SK-N-SH treated with all-trans-retinoic acid at 6 μM for 48 hours (cell line): ENCODE data around the gene VPS37C.

Experiments used
- ATAC-seq: fragments of 200-7000 bp; cut with Tn5 transposase; 3 replicates; pipeline ENCODE4 v1.9.1; 2020; ENCODE audit warnings: mild to moderate bottlenecking, moderate library complexity
- ARNTL ChIP-seq: fragments of 450-650 bp; formaldehyde crosslinking; IDR thresholded peaks from 2 replicates; pipeline ENCODE4 v1.5.0; 2020; ENCODE audit warnings: low read depth, mild to moderate bottlenecking, moderate library complexity, borderline replicate concordance
- BACH2 ChIP-seq: fragments of 250-450 bp; sonication (Bioruptor Pico); IDR thresholded peaks from 2 replicates; pipeline ENCODE4 v1.9.0; 2021; ENCODE audit warnings: mild to moderate bottlenecking, borderline replicate concordance
- CREB5 ChIP-seq: fragments of 250-450 bp; sonication (Bioruptor Pico); IDR thresholded peaks from 2 replicates; pipeline ENCODE4 v1.5.1; 2020; ENCODE audit warnings: low read depth, mild to moderate bottlenecking, moderate library complexity
- CSDC2 ChIP-seq: fragments of 250-450 bp; sonication (Bioruptor Pico); IDR thresholded peaks from 2 replicates; pipeline ENCODE4 v1.5.0; 2020; ENCODE audit warnings: mild to moderate bottlenecking, moderate library complexity
- CSRNP3 ChIP-seq: fragments of 250-450 bp; sonication (Bioruptor Pico); IDR thresholded peaks from 2 replicates; pipeline ENCODE4 v1.5.1; 2021; ENCODE audit warnings: mild to moderate bottlenecking, moderate library complexity
- ESRRG ChIP-seq: fragments of 250-450 bp; sonication (Bioruptor Pico); IDR thresholded peaks from 2 replicates; pipeline ENCODE4 v1.6.1; 2021; ENCODE audit warnings: mild to moderate bottlenecking
- GLIS3 ChIP-seq: fragments of 250-450 bp; sonication (Bioruptor Pico); IDR thresholded peaks from 2 replicates; pipeline ENCODE4 v1.5.0; 2020; ENCODE audit warnings: mild to moderate bottlenecking, moderate library complexity
- ISL1 ChIP-seq: fragments of 250-450 bp; sonication (Bioruptor Pico); IDR thresholded peaks from 2 replicates; pipeline ENCODE4 v2.1.2; 2022; ENCODE audit warnings: mild to moderate bottlenecking, moderate library complexity
- OSR1 ChIP-seq: fragments of 250-450 bp; sonication (Bioruptor Pico); IDR thresholded peaks from 2 replicates; pipeline ENCODE4 v1.8.0; 2022; ENCODE audit warnings: moderate library complexity, mild to moderate bottlenecking, inconsistent platforms
- PATZ1 ChIP-seq: fragments of 250-450 bp; sonication (Bioruptor Pico); IDR thresholded peaks from 2 replicates; pipeline ENCODE4 v1.8.0; 2020; ENCODE audit warnings: mild to moderate bottlenecking, moderate library complexity, borderline replicate concordance
- POU6F1 ChIP-seq: fragments of 250-450 bp; sonication (Bioruptor Pico); IDR thresholded peaks from 2 replicates; pipeline ENCODE4 v1.8.0; 2021; ENCODE audit warnings: low read depth, mild to moderate bottlenecking, moderate library complexity, borderline replicate concordance
- PPARA ChIP-seq: fragments of 250-450 bp; sonication (Bioruptor Pico); IDR thresholded peaks from 2 replicates; pipeline ENCODE4 v1.5.0; 2020; ENCODE audit warnings: mild to moderate bottlenecking, borderline replicate concordance
- RARB ChIP-seq: fragments of 250-450 bp; sonication (Bioruptor Pico); IDR thresholded peaks from 2 replicates; pipeline ENCODE4 v1.8.0; 2021; ENCODE audit warnings: mild to moderate bottlenecking, moderate library complexity
- SNAI2 ChIP-seq: fragments of 250-450 bp; sonication (Bioruptor Pico); IDR thresholded peaks from 2 replicates; pipeline ENCODE4 v1.5.0; 2020; ENCODE audit warnings: mild to moderate bottlenecking, moderate library complexity
- TOX ChIP-seq: fragments of 250-450 bp; sonication (Bioruptor Pico); IDR thresholded peaks from 2 replicates; pipeline ENCODE4 v1.8.0; 2021; ENCODE audit warnings: mild to moderate bottlenecking, moderate library complexity, borderline replicate concordance
- ZC3H10 ChIP-seq: fragments of 250-450 bp; sonication (Bioruptor Pico); IDR thresholded peaks from 2 replicates; pipeline ENCODE4 v1.5.1; 2021; ENCODE audit warnings: mild to moderate bottlenecking, moderate library complexity
- ZFP3 ChIP-seq: fragments of 250-450 bp; sonication (Bioruptor Pico); IDR thresholded peaks from 2 replicates; pipeline ENCODE4 v1.5.0; 2020; ENCODE audit warnings: mild to moderate bottlenecking, moderate library complexity
- ZFP30 ChIP-seq: fragments of 450-650 bp; formaldehyde crosslinking; IDR thresholded peaks from 2 replicates; pipeline ENCODE4 v1.5.0; 2022; ENCODE audit warnings: mild to moderate bottlenecking, moderate library complexity
- ZNF565 ChIP-seq: fragments of 450-650 bp; formaldehyde crosslinking; conservative IDR thresholded peaks from 2 replicates; pipeline ENCODE4 v1.5.0; 2020; ENCODE audit warnings: low read depth, mild to moderate bottlenecking, moderate library complexity
- ZNF70 ChIP-seq: fragments of 450-650 bp; formaldehyde crosslinking; IDR thresholded peaks from 2 replicates; pipeline ENCODE4 v1.5.0; 2020; ENCODE audit warnings: mild to moderate bottlenecking, moderate library complexity
- ZNF8 ChIP-seq: fragments of 450-650 bp; formaldehyde crosslinking; IDR thresholded peaks from 2 replicates; pipeline ENCODE4 v1.5.0; 2020; ENCODE audit warnings: mild to moderate bottlenecking, moderate library complexity

The VPS37C gene

GRCh38 chr11:61194981-61195695, 33.9 kb upstream of the VPS37C start:
- no peak for TF ChIP-seq CREB5 (CRISPR knock-in tag)
- no peak for TF ChIP-seq OSR1 (CRISPR knock-in tag)
- no peak for TF ChIP-seq PPARA (CRISPR knock-in tag)
- no peak for ATAC-seq

- no peak for TF ChIP-seq POU6F1 (CRISPR knock-in tag)
- TF ChIP-seq GLIS3 (CRISPR knock-in tag) = no peak
- no peak for TF ChIP-seq RARB
- TF ChIP-seq CSDC2 (CRISPR knock-in tag) = no peak
- no peak for TF ChIP-seq SNAI2 (CRISPR knock-in tag)
- no peak for TF ChIP-seq CSRNP3
- TF ChIP-seq ZFP30 = no peak
- no peak for TF ChIP-seq ESRRG (CRISPR knock-in tag)
- no peak for TF ChIP-seq ZNF565 (CRISPR knock-in tag)
- no peak; the same call in 2 of the 3 replicates for ATAC-seq
Observed at GRCh38 chr11:61194169-61194671, 33.0 kb upstream of the VPS37C start.

GRCh38 chr11:61193596-61193995, 32.4 kb upstream of the VPS37C start:
- no peak for TF ChIP-seq ZFP30
- TF ChIP-seq PATZ1 (CRISPR knock-in tag) = no peak
- TF ChIP-seq ZNF70 (CRISPR knock-in tag) = no peak
- no peak for TF ChIP-seq ZNF8 (CRISPR knock-in tag)
- TF ChIP-seq GLIS3 (CRISPR knock-in tag) = no peak
- TF ChIP-seq PPARA (CRISPR knock-in tag) = no peak
- no peak for TF ChIP-seq BACH2 (CRISPR knock-in tag)
- no peak for TF ChIP-seq ZC3H10 (CRISPR knock-in tag)
- TF ChIP-seq TOX = no peak
- no peak for TF ChIP-seq ESRRG (CRISPR knock-in tag)
- TF ChIP-seq ARNTL (CRISPR knock-in tag) = no peak
- no peak for TF ChIP-seq OSR1 (CRISPR knock-in tag)
- no peak for TF ChIP-seq ZNF565 (CRISPR knock-in tag)
- no peak for TF ChIP-seq CSDC2 (CRISPR knock-in tag)
- TF ChIP-seq POU6F1 (CRISPR knock-in tag) = no peak
- no peak for ATAC-seq

GRCh38 chr11:61189933-61190332, 28.7 kb upstream of the VPS37C start:
- TF ChIP-seq ARNTL (CRISPR knock-in tag) (no peak), ZC3H10 (CRISPR knock-in tag) (no peak), ZFP3 (CRISPR knock-in tag) (no peak), ZNF70 (CRISPR knock-in tag) (no peak), OSR1 (CRISPR knock-in tag) (no peak), SNAI2 (CRISPR knock-in tag) (no peak), TOX (no peak), ZFP30 (no peak), ZNF565 (CRISPR knock-in tag) (no peak), PPARA (CRISPR knock-in tag) (no peak), ISL1 (no peak), CSDC2 (CRISPR knock-in tag) (no peak), PATZ1 (CRISPR knock-in tag) (no peak)
- ATAC-seq = no peak
